ENCODE measurements around the gene CHDH.

DNA sequence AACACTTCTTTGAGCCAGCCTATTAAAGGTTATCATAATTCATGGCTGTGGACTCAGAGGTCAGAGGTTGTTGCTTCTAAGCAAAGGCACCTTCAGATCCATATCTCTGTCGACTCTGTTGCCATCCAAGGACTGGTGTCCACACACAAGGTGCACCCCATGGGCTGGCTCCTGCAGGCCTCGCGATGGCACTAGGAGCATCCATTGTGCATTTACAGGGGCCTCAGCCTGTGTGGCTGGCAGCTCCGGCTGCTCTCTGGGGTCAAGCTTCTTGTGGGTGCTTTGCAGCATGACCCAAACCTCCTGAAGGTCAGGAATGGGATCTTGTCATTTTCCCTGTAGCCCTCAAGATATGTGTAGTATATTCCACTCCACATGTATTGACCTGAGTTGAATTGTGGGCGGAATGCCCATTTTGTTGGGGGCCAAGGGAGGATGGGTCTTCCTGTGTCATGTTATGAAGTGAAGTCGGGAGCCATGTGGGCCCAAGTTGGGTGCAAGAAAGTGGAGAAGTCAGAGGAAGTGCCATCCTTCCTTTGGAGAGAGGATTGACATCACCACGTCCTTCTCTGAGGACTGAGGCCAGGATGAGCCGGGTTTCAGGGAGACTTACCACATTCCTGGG is 43.9 kb downstream of the CHDH start:
- no peak for TF ChIP-seq POLR2A (IDR thresholded peaks at IDR 0.05)
- TF ChIP-seq, protein P1, sequence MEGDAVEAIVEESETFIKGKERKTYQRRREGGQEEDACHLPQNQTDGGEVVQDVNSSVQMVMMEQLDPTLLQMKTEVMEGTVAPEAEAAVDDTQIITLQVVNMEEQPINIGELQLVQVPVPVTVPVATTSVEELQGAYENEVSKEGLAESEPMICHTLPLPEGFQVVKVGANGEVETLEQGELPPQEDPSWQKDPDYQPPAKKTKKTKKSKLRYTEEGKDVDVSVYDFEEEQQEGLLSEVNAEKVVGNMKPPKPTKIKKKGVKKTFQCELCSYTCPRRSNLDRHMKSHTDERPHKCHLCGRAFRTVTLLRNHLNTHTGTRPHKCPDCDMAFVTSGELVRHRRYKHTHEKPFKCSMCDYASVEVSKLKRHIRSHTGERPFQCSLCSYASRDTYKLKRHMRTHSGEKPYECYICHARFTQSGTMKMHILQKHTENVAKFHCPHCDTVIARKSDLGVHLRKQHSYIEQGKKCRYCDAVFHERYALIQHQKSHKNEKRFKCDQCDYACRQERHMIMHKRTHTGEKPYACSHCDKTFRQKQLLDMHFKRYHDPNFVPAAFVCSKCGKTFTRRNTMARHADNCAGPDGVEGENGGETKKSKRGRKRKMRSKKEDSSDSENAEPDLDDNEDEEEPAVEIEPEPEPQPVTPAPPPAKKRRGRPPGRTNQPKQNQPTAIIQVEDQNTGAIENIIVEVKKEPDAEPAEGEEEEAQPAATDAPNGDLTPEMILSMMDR (IDR thresholded peaks at IDR 0.05): no peak

All from uterus (tissue), 2 donors.